Lower lobe of right lung (tissue), 2 donors: ENCODE measurements around the gene ZBTB40. TPM values are rescaled to one million over a fixed set of nuclear protein-coding genes. Genes with fewer than 3 reads are reported as not detected.

ENCODE experiments used
- ATAC-seq, 2 donors: fragments of 200-7000 bp; cut with Tn5 transposase; one replicate each; pipeline ENCODE4 v1.9.1; 2020 to 2022; ENCODE audit warnings: mild to moderate bottlenecking in 2 of 2, moderate library complexity in 2 of 2
- DNase-seq: peaks from one replicate; pipeline ENCODE4 v3.0.0-alpha.2; 2020
- H3K27ac ChIP-seq: fragments of 200-600 bp; one replicate; pipeline ENCODE4 v1.8.0; 2022
- H3K27me3 ChIP-seq: fragments of 200-600 bp; one replicate; pipeline ENCODE4 v1.8.0; 2022; ENCODE audit warnings: low read depth
- H3K36me3 ChIP-seq: fragments of 200-600 bp; one replicate; pipeline ENCODE4 v1.8.0; 2022; ENCODE audit warnings: mild to moderate bottlenecking
- H3K4me1 ChIP-seq: fragments of 200-600 bp; one replicate; pipeline ENCODE4 v1.8.0; 2022
- H3K4me3 ChIP-seq: fragments of 200-600 bp; one replicate; pipeline ENCODE4 v1.8.0; 2022; ENCODE audit warnings: mild to moderate bottlenecking
- H3K9me3 ChIP-seq: fragments of 200-600 bp; one replicate; pipeline ENCODE4 v1.8.0; 2022
- intact Hi-C: fragments of 100-400 bp; cut with DNase I; formaldehyde crosslinking; loops from one replicate; pipeline ENCODE4 v1.11.0; 2022
- total RNA-seq: library from RNA; stranded (reverse); fragmentation: NEBNext Ultra II Directional; extraction: Animal tissue kit (Norgen Biotek cat#: 25700); gene quantifications from one replicate; pipeline ENCODE4 v1.2.1, GENCODE V29; 2021
- TF ChIP-seq, protein P1 (sequence below): fragments of 200-600 bp; IDR thresholded peaks from one replicate; pipeline ENCODE4 v1.8.0; 2022; ENCODE audit warnings: antibody characterized with exemption, mild to moderate bottlenecking
- donor health status: DM: no; HTN: yes; CAD: no; lungs with severe emphysema.

ZBTB40 gene
- total RNA-seq, 1 donor from 2014 or later: 25.3 TPM

DNA sequence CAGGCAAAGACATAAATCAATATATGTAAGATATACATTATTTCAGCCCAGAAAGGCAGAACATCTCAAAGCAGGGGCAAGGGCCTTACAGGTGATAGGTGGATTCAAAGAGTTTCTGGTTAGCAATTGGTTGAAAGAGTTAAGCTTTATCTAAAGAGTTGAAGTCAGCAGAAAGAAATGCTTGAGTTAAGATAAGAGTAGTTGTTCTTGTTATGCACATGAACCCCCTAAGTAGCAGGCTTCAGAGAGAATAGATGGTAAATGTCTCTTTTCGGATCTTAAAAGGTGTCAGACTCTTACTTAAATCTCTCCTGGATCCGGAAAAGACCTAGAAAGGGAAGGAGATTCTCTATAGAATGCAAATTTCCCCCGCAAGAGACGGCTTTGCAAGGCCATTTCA, 8.3 kb upstream of the ZBTB40 start:
- H3K27ac ChIP-seq: no peak overlapping the region
- no peaks in the 10 kb centered on the region for H3K4me1 ChIP-seq
- H3K27me3 ChIP-seq: no peaks in the 10 kb centered on the region
- ATAC-seq (no peak), DNase-seq (no peak)
- no peak overlapping the region for H3K4me3 ChIP-seq
- H3K36me3 ChIP-seq: no peaks in the 10 kb centered on the region
- TF ChIP-seq, protein P1, sequence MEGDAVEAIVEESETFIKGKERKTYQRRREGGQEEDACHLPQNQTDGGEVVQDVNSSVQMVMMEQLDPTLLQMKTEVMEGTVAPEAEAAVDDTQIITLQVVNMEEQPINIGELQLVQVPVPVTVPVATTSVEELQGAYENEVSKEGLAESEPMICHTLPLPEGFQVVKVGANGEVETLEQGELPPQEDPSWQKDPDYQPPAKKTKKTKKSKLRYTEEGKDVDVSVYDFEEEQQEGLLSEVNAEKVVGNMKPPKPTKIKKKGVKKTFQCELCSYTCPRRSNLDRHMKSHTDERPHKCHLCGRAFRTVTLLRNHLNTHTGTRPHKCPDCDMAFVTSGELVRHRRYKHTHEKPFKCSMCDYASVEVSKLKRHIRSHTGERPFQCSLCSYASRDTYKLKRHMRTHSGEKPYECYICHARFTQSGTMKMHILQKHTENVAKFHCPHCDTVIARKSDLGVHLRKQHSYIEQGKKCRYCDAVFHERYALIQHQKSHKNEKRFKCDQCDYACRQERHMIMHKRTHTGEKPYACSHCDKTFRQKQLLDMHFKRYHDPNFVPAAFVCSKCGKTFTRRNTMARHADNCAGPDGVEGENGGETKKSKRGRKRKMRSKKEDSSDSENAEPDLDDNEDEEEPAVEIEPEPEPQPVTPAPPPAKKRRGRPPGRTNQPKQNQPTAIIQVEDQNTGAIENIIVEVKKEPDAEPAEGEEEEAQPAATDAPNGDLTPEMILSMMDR: no peak
- intact Hi-C loops: no loop called here
- peaks cover 19% of the 10 kb centered on the region for H3K9me3 ChIP-seq

DNA sequence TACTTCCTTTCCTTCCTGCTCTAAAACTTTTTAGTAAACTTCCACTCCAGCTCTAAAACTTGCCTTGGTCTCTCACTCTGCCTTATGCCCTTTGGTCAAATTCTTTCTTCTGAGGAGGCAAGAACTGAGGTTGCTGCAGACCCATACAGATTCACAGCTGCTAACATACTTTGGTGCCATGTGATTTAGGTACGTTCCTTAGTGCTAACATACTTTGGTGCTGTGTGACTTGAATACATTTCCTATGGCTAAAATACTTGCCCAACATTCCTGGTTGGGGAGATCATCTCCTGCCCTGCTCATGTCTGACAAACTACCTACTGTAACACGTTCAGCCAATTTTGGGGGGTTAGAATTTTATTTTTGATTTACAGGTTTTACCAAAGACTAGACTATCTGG, 6.8 kb upstream of the ZBTB40 start:
- TF ChIP-seq, protein P1: no peak
- intact Hi-C loops: no loop called here
- H3K36me3 ChIP-seq: no peaks in the 10 kb centered on the region
- peaks cover 14% of the 10 kb centered on the region for H3K9me3 ChIP-seq
- no peak overlapping the region for H3K4me3 ChIP-seq
- H3K4me1 ChIP-seq: no peaks in the 10 kb centered on the region
- no peak for DNase-seq
- H3K27ac ChIP-seq: no peak overlapping the region
- no peak for ATAC-seq
- no peaks in the 10 kb centered on the region for H3K27me3 ChIP-seq

DNA sequence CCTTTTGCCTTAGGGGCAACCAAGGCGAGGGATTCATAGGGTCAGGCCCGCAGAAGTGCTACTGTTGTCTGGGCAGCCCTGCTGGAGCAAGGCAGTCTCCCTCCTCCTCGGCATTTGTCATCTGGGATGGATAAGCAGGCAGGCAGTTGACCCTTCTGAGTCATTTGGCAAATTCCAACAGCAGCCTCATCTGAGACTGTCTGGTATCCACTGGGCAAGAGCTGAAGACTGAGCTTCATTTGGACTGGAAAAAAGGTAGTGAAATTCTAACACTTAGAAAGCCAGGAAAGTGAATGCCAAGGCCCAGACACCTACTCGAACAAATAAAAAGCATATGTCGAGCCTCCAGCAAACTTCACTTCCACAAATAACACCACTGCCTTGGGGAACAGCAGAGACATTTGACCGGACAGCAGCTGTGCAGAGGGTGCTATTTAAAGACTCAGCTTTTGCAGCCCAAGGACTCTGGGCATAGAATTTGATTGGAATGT, 4.0 kb upstream of the ZBTB40 start:
- intact Hi-C loops: no loop called here
- TF ChIP-seq, protein P1: no peak
- DNase-seq: no peak
- no peak for ATAC-seq
- peaks cover 6% of the 10 kb centered on the region for H3K4me1 ChIP-seq
- H3K27me3 ChIP-seq: no peaks in the 10 kb centered on the region
- no peaks in the 10 kb centered on the region for H3K36me3 ChIP-seq
- no peaks in the 10 kb centered on the region for H3K9me3 ChIP-seq
- H3K27ac ChIP-seq: no peak overlapping the region
- H3K4me3 ChIP-seq: no peak overlapping the region

DNA sequence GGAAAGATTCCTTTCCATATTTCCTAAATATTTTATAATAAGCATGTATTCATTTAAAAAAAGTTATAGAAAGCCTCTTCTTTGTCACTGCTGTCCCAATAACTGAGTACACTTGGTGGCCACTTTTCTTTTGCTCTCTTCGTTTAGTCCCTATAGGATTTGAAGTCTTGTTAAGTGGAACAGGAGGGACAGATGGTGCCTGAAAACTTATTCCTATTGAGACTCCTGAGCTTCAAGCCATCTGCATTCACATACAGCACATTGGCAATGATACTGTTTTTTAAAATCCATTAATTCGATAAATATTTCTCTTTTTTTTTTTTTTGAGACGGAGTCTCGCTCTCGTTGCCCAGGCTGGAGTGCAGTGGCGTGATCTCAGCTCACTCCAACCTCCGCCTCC, 2.0 kb upstream of the ZBTB40 start:
- DNase-seq (no peak), ATAC-seq (no peak)
- Histone ChIP-seq H3K4me3 (no peak overlapping the region), H3K36me3 (no peaks in the 10 kb centered on the region), H3K9me3 (no peaks in the 10 kb centered on the region), H3K4me1 (peaks cover 24% of the 10 kb centered on the region), H3K27ac (no peak overlapping the region), H3K27me3 (no peaks in the 10 kb centered on the region)
- intact Hi-C loops: no loop called here
- TF ChIP-seq, protein P1: no peak

DNA sequence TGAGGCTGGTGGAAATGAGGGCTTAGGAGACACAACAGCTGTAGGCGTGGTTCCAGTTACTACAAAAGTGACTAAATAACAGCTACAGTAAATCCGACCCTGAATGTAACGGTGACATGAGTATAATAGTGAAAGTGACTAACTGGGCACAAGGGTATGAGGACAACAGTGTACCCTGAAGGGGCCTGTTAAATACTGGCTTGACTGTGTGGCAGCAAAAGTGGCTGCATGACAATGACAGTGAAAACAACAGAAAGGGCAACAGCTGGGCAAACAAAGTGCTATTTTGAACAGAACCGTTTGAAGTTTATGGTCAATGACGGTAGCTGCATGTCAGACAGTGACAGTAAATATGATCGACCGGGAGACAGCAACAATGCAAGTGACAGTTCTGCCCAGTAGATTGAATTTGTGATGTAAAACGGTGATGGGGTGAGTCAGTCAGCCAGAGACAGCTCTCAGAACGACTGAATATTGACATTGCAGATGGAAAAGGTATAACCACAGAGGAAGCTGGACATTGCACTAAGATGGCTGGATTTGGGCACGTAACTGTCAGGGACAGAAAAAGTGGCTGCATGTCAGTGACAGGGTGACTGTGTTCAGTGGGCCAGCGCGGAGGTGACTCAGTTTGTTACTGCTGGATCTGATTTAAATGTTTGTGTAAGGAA, 1.2 kb upstream of the ZBTB40 start:
- Histone ChIP-seq H3K27me3 (no peaks in the 10 kb centered on the region), H3K9me3 (no peaks in the 10 kb centered on the region), H3K27ac (no peak overlapping the region), H3K4me3 (no peak overlapping the region), H3K36me3 (no peaks in the 10 kb centered on the region), H3K4me1 (peaks cover 24% of the 10 kb centered on the region)
- DNase-seq (no peak), ATAC-seq (no peak)
- intact Hi-C loops: no loop called here
- TF ChIP-seq, protein P1: no peak
